Heart left ventricle (tissue), 16 donors: Measurements from ENCODE around the gene UBA5. TPM values are rescaled to one million over a fixed set of nuclear protein-coding genes. Genes with fewer than 3 reads are reported as not detected.

ENCODE experiments used
- ATAC-seq, 4 donors: fragments of 200-7000 bp; cut with Tn5 transposase; one replicate each; pipeline ENCODE4 v1.9.1; 2020 to 2022; ENCODE audit warnings: moderate library complexity in 4 of 4, mild to moderate bottlenecking in 3 of 4, moderate number of reproducible peaks in 1 of 4
- DNase-seq, 5 donors: peaks; one replicate each; pipeline ENCODE4 v3.0.0-alpha.2; 2020
- H3K27ac ChIP-seq, 12 donors: fragments of 200-600 bp; sonication (generic) in 4 of 12; one replicate each; pipeline versions ENCODE4 v1.5.0 to v1.8.0; 2016 to 2022; ENCODE audit warnings: mild to moderate bottlenecking in 2 of 12
- H3K27me3 ChIP-seq, 9 donors: fragments of 200-600 bp; sonication (generic) in 2 of 9; one replicate each; pipeline versions ENCODE4 v1.5.1 to v1.8.0; 2016 to 2022; ENCODE audit warnings: mild to moderate bottlenecking in 3 of 9
- H3K36me3 ChIP-seq, 9 donors: fragments of 200-600 bp; sonication (generic) in 2 of 9; one replicate each; pipeline versions ENCODE4 v1.5.0 to v1.8.0; 2018 to 2022; ENCODE audit warnings: mild to moderate bottlenecking in 2 of 9
- H3K4me1 ChIP-seq, 12 donors: fragments of 200-600 bp; sonication (generic) in 4 of 12; one replicate each; pipeline versions ENCODE4 v1.5.0 to v1.8.0; 2016 to 2022; ENCODE audit warnings: mild to moderate bottlenecking in 3 of 12
- H3K4me3 ChIP-seq, 12 donors: fragments of 200-600 bp; sonication (generic) in 4 of 12; one replicate each; pipeline versions ENCODE4 v1.5.0 to v1.8.0; 2017 to 2022; ENCODE audit warnings: mild to moderate bottlenecking in 9 of 12, moderate library complexity in 4 of 12
- H3K9me3 ChIP-seq, 12 donors: fragments of 200-600 bp; sonication (generic) in 4 of 12; one replicate each; pipeline versions ENCODE4 v1.5.0 to v1.8.0; 2016 to 2022; ENCODE audit warnings: mild to moderate bottlenecking in 1 of 12
- POLR2A ChIP-seq, 2 donors: fragments of 450-650 bp; IDR thresholded peaks; one replicate each; pipeline ENCODE4 v1.6.1; 2017; ENCODE audit warnings: antibody characterized with exemption in 2 of 2, mild to moderate bottlenecking in 2 of 2, moderate library complexity in 2 of 2
- WGBS, 4 donors: extraction: QIAGEN DNeasy Blood & Tissue Kit in 2 of 4; methylation state at CpG; one replicate each; pipeline versions ENCODE4 v1.1.5 to v1.1.7; 2013 to 2018; 5-methylcytosine and 5-hydroxymethylcytosine counted together
- intact Hi-C, 10 donors: fragments of 100-400 bp; cut with DNase I; formaldehyde crosslinking; loops; one replicate each; pipeline versions ENCODE4 v1.11.1 to v1.14.2; 2022
- polyA plus RNA-seq, 2 donors: library from polyadenylated mRNA; stranded (reverse); fragments of 200-250 nt; gene quantifications; one replicate each; pipeline ENCODE4 v1.2.3, GENCODE V29; 2013
- total RNA-seq, 9 donors: library from RNA; depleted of rRNA in 2 of 9; stranded (reverse); fragments of >200 nt in 2 of 9; fragmentation: NEBNext Ultra II Directional in 3 of 9; extraction: Animal tissue kit (Norgen Biotek cat#: 25700) in 3 of 9; gene quantifications; one replicate each; pipeline versions ENCODE4 v1.1.0 to v1.2.4, GENCODE V29; 2016 to 2023
- TF ChIP-seq, protein P1 (sequence below), 12 donors: fragments of 200-600 bp; sonication (generic) in 4 of 12; IDR thresholded peaks; one replicate each; pipeline versions ENCODE4 v1.5.0 to v1.8.0; 2018 to 2022; ENCODE audit warnings: antibody characterized with exemption in 12 of 12, mild to moderate bottlenecking in 5 of 12
- donor health status: ischemic (EF 13 %, LVEDD 7.1; RV severe dilation, severe dysfunction).
- donor health status: healthy with polysubstance abuse.
- donor health status: DM: no; HTN: yes; CAD: no.
- donor health status: DM: no; HTN: no; CAD: no.
- donor health status: ischemic (EF 25% LVEDD 6.9; RV normal size, moderate dysfunction).
- donor health status: ischemic (EF 25% LVEDD 5.7; RV mildly dilated, moderate dysfunction).
- donor health status: healthy.
- donor health status: DM: yes; HTN: yes; CAD: no.
- donor health status: ischemic (EF 35%, LVEDD 5.7; RV mildly dilated, moderate dysfunction).
- donor health status: nonischemic (EF 11% LVEDD 7.7; RV severe dilation, severe dysfunction).
- donor health status: DM: yes; HTN: yes; CAD: no.
- donor health status: PGD.
- donor health status: ischemic (EF 29% LVEDD 5.4; RV normal size, mild dysfunction).
- donor health status: nonischemic (EF 23%, LVEDD 6.1; RV moderate dilation, normal function).

UBA5 gene
- total and polyA plus RNA-seq, 11 donors: 25.3 to 59.1 (median 32.0) TPM

DNA sequence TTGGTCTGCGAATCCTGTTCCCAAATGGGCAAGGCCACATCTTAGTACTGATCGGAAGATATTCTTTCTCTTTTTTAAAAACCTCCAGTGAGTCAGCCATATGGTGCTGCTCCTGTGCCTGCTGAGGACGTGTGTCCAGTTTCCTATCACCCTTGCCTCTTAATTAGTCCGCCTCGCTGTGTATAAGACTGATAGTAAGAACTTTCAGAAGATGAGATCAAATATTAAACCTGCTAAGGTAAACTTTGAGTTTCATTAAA lies 612 bp downstream of the UBA5 start:
- Histone ChIP-seq H3K4me3 (peak overlapping the region; percentile 54 to 96 (median 86)), H3K9me3 (no peaks in the 10 kb centered on the region), H3K36me3 (peaks cover 0 to 3% (median 0%) of the 10 kb centered on the region in 9 donors), H3K27ac (peak overlapping the region; percentile 73 to 96 (median 93)), H3K27me3 (no peaks in the 10 kb centered on the region), H3K4me1 (peaks cover 0 to 62% (median 43%) of the 10 kb centered on the region in 12 donors)
- DNase-seq: no peak
- peak in 2 of 4 donors; percentile 1 to 5 for ATAC-seq
- WGBS, 4 donors: 0 to 2% (median 1%) methylated on average over 5 of the region's 5 CpGs
- intact Hi-C loops: loop anchor here in 4 of 10 donors (2.0 to 10.0 kb wide), 3 partner anchors 54 to 62 kb away; partner anchors contain the start of gene NPHP3 (in 3 of the 4)
- TF ChIP-seq, protein P1, sequence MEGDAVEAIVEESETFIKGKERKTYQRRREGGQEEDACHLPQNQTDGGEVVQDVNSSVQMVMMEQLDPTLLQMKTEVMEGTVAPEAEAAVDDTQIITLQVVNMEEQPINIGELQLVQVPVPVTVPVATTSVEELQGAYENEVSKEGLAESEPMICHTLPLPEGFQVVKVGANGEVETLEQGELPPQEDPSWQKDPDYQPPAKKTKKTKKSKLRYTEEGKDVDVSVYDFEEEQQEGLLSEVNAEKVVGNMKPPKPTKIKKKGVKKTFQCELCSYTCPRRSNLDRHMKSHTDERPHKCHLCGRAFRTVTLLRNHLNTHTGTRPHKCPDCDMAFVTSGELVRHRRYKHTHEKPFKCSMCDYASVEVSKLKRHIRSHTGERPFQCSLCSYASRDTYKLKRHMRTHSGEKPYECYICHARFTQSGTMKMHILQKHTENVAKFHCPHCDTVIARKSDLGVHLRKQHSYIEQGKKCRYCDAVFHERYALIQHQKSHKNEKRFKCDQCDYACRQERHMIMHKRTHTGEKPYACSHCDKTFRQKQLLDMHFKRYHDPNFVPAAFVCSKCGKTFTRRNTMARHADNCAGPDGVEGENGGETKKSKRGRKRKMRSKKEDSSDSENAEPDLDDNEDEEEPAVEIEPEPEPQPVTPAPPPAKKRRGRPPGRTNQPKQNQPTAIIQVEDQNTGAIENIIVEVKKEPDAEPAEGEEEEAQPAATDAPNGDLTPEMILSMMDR (IDR thresholded peaks at IDR 0.05): no peak
- no peak for TF ChIP-seq POLR2A (IDR thresholded peaks at IDR 0.05)

DNA sequence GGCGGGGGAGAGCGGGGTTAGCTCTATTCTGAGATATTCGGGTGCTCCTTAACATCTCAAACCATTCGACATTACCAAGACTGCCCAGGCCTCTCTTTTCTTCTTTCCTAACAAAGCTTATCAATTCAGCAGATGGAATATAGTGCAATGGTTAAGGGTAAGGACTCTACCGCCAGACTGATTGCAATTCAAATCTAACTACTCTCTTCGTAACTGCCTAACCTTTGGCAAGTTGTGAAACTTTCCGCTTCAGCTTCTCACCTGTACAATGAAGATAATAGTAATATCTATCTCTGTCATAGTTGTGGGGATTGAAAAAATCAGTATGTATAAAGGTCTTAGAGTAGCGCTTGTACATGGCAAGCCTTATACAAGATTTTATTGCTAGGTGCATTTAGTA lies 972 bp downstream of the UBA5 start:
- Histone ChIP-seq H3K36me3 (peaks cover 0 to 7% (median 0%) of the 10 kb centered on the region in 9 donors), H3K4me3 (peak overlapping the region; percentile 54 to 96 (median 86)), H3K27ac (peak overlapping the region in 10 of 12 donors; percentile 80 to 96 (median 94)), H3K9me3 (no peaks in the 10 kb centered on the region), H3K27me3 (no peaks in the 10 kb centered on the region), H3K4me1 (peaks cover 0 to 60% (median 41%) of the 10 kb centered on the region in 12 donors)
- ATAC-seq (no peak), DNase-seq (no peak)
- intact Hi-C loops: loop anchor here in 4 of 10 donors (2.0 to 10.0 kb wide), 3 partner anchors 54 to 62 kb away; partner anchors contain the start of gene NPHP3 (in 3 of the 4)
- TF ChIP-seq, protein P1 (IDR thresholded peaks at IDR 0.05): no peak
- TF ChIP-seq POLR2A (IDR thresholded peaks at IDR 0.05): no peak
- 13 to 21% (median 16%) methylated on average over 8 of the region's 8 CpGs for WGBS, 4 donors

DNA sequence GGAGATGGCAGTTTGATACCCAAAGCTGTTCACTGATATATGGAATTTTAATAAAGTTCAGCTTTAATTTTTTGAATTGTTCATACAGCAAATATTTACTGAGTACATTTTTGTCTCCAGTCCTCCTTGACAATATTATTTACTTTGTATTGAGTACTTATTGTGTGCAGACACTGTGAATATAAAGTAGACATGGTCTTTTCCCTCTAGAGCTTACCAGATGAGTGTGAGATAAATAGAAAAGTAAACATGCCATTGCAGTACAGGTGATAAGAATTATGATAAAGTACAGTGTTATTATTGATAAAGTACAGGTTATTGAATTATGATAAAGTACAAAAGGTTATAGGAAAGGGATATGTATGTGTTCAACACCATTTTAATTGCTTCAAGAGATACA lies 2.1 kb downstream of the UBA5 start:
- no peak for DNase-seq
- Histone ChIP-seq H3K27me3 (no peaks in the 10 kb centered on the region), H3K27ac (no peak overlapping the region), H3K9me3 (no peaks in the 10 kb centered on the region), H3K4me1 (peaks cover 0 to 54% (median 39%) of the 10 kb centered on the region in 12 donors), H3K36me3 (peaks cover 0 to 18% (median 6%) of the 10 kb centered on the region in 9 donors), H3K4me3 (peak overlapping the region in 5 of 12 donors; percentile 73 to 91 (median 86))
- no peak for ATAC-seq
- intact Hi-C loops: loop anchor here in 3 of 10 donors (5.0 to 10.0 kb wide), 2 partner anchors 53 to 60 kb away; partner anchors contain the start of gene NPHP3 (in 2 of the 3)
- TF ChIP-seq, protein P1 (IDR thresholded peaks at IDR 0.05): no peak
- no peak for TF ChIP-seq POLR2A (IDR thresholded peaks at IDR 0.05)

DNA sequence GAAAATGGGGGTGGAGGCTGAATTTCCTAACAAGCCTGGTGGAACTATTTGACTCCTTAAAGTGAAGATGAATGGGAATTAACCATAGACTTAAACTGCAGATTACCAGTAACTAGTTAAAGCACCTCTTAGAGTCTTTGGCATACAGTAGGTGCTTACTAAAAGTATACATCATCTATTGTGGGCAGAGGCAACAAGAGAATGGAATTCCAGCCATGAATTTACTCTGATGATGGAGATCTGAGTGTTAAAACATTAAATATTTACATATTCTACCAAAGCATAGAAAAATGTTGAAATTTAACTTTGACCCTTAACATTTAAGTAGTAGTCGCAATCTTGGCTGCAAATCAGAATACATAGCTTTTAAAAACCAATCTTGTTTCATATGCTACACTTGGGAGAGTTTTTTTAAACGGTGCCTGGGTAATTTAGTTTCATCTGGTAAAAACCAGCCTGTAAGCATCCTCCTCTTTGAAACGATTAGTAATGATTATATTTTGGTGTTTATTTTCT lies 5.2 kb downstream of the UBA5 start:
- intact Hi-C loops: loop anchor here in 1 of 10 donors (10.0 kb wide), 1 partner anchor 50 kb away; no protein-coding TSS in a partner anchor
- Histone ChIP-seq H3K27ac (no peak overlapping the region), H3K36me3 (peaks cover 0 to 39% (median 17%) of the 10 kb centered on the region in 9 donors), H3K9me3 (no peaks in the 10 kb centered on the region), H3K27me3 (no peaks in the 10 kb centered on the region), H3K4me3 (no peak overlapping the region), H3K4me1 (peaks cover 0 to 60% (median 35%) of the 10 kb centered on the region in 12 donors)
- ATAC-seq (no peak), DNase-seq (no peak)
- TF ChIP-seq POLR2A (IDR thresholded peaks at IDR 0.05): no peak
- TF ChIP-seq, protein P1 (IDR thresholded peaks at IDR 0.05): no peak
- WGBS, 4 donors: 83 to 86% (median 84%) methylated on average over 3 of the region's 3 CpGs
